ENCODE data around the gene MYPN. TPM values are rescaled to one million over a fixed set of nuclear protein-coding genes. Genes with fewer than 3 reads are reported as not detected.
A peak's percentile ranks its signal among the peaks of the same experiment; 100 is the strongest.

MYPN gene
- total and polyA plus RNA-seq, 2 experiments from 2014 or later: not detected

DNA sequence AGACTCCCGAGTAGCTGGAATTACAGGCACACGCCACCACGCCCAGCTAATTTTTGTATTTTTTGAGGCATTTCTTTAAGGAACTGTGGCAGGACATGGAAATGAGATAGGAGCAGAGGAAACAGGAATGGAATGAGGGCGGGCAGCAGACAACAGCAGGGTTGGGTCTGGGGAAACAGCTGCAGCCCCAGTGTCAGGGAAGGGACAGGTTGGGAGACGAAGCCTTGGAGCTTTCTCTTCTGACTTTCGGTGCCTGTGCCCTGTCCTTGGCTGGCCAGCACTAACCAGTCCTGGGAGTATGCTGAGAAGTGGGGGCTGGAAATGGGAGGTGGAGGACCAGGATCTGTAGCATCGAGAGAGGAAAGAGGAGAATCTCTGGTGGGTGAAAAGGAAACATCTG is 75.3 kb downstream of the MYPN start:
- no peaks in the 10 kb centered on the region; the same call in 2 of the 3 replicates for H3K9me3 Mint-ChIP-seq
- H3K4me3 Mint-ChIP-seq: no peak overlapping the region
- H3K4me2 ChIP-seq: no peak overlapping the region
- no peaks in the 10 kb centered on the region for H3K9me2 ChIP-seq (ENCODE audit: insufficient read depth)
- H3K4me1 ChIP-seq (ENCODE audit: insufficient read depth): no peaks in the 10 kb centered on the region
- ATAC-seq: peak; percentile 71
- H3K4me3 ChIP-seq: no peak overlapping the region
- H3K36me3 Mint-ChIP-seq (ENCODE audit: low read depth): no peaks in the 10 kb centered on the region
- TF ChIP-seq ZNF114 (CRISPR knock-in tag; IDR thresholded peaks at IDR 0.05): no peak
- TF ChIP-seq JUNB (IDR thresholded peaks at IDR 0.05; ENCODE audit: unreplicated experiment): no peak
- no peak for TF ChIP-seq ZNF462 (CRISPR knock-in tag; IDR thresholded peaks at IDR 0.05)
- TF ChIP-seq EZH2 (IDR thresholded peaks at IDR 0.05; ENCODE audit: low read depth, unreplicated experiment): no peak
- TF ChIP-seq STAT1 (IDR thresholded peaks at IDR 0.05; ENCODE audit: unreplicated experiment): no peak
- no peaks in the 10 kb centered on the region for H3K4me1 Mint-ChIP-seq
- peak overlapping the region; percentile 90 for H2AFZ ChIP-seq
- H3K27ac Mint-ChIP-seq: no peak overlapping the region
- no peaks in the 10 kb centered on the region for H3F3A ChIP-seq (replicated peaks; ENCODE audit: low read depth)
- DNase-seq (ENCODE audit: low spot score): peak; percentile 22
- H3K27ac ChIP-seq (ENCODE audit: low read depth): no peak overlapping the region
- H3K27me3 ChIP-seq (ENCODE audit: insufficient read depth): no peaks in the 10 kb centered on the region
- H3K27me3 Mint-ChIP-seq (ENCODE audit: insufficient read depth, low read depth, poor library complexity): no peaks in the 10 kb centered on the region
- H3K79me2 ChIP-seq (replicated peaks; ENCODE audit: insufficient read depth): no peaks in the 10 kb centered on the region
- no peaks in the 10 kb centered on the region for H3K36me3 ChIP-seq (ENCODE audit: insufficient read depth)
- H4K20me1 ChIP-seq (replicated peaks; ENCODE audit: insufficient read depth): no peaks in the 10 kb centered on the region

DNA sequence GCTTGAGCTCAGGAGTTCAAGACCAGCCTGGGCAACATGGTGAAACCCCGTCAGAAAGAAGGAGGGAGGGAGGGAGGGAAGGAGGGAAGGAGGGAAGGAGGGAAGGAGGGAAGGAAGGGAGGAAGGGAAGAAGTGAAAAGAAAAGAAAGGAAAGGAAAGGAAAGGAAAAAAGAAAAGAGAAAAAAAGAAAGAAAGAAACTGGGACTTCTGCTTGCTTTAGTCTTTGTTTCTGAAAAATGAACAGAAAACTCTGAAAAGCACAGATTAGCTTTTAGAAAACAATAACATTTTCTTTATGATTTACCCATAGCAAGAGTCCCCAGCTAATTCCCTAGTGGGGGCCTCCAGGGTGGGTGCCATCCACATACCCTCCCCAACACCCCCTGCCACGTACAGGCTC is 75.8 kb downstream of the MYPN start:
- H3K27me3 Mint-ChIP-seq (ENCODE audit: insufficient read depth, low read depth, poor library complexity): no peaks in the 10 kb centered on the region
- no peaks in the 10 kb centered on the region; the same call in 2 of the 3 replicates for H3K9me3 Mint-ChIP-seq
- Histone ChIP-seq H3K36me3 (ENCODE audit: insufficient read depth) (no peaks in the 10 kb centered on the region), H3K4me1 (ENCODE audit: insufficient read depth) (no peaks in the 10 kb centered on the region), H2AFZ (peak overlapping the region; percentile 90; the same call in 1 of the 2 replicates), H4K20me1 (replicated peaks; ENCODE audit: insufficient read depth) (no peaks in the 10 kb centered on the region), H3F3A (replicated peaks; ENCODE audit: low read depth) (no peaks in the 10 kb centered on the region), H3K4me3 (no peak overlapping the region), H3K9me2 (ENCODE audit: insufficient read depth) (no peaks in the 10 kb centered on the region), H3K27ac (ENCODE audit: low read depth) (no peak overlapping the region), H3K79me2 (replicated peaks; ENCODE audit: insufficient read depth) (no peaks in the 10 kb centered on the region), H3K4me2 (no peak overlapping the region), H3K27me3 (ENCODE audit: insufficient read depth) (no peaks in the 10 kb centered on the region)
- H3K4me1 Mint-ChIP-seq: no peaks in the 10 kb centered on the region
- ATAC-seq: no peak
- no peaks in the 10 kb centered on the region for H3K36me3 Mint-ChIP-seq (ENCODE audit: low read depth)
- no peak for DNase-seq (ENCODE audit: low spot score)
- H3K27ac Mint-ChIP-seq: no peak overlapping the region
- H3K4me3 Mint-ChIP-seq: no peak overlapping the region
- TF ChIP-seq ZNF462 (CRISPR knock-in tag; IDR thresholded peaks at IDR 0.05) (no peak), ZNF114 (CRISPR knock-in tag; IDR thresholded peaks at IDR 0.05) (no peak), NANOG (IDR thresholded peaks at IDR 0.05; ENCODE audit: borderline replicate concordance) (no peak), ZNF331 (CRISPR knock-in tag; IDR thresholded peaks at IDR 0.05; ENCODE audit: low read depth) (no peak)
